OCI-LY1 (cell line): ENCODE data around the gene NUCB2.
"Not testable (repeated sequence)": the region's sequence is repeated elsewhere in the genome, so short reads cannot be mapped to it uniquely, and the experiment has no call there.

Experiments
- H2AFZ ChIP-seq: fragments of 200-600 bp; sonication (generic), shearing (Covaris generic); 2 replicates; pipeline ENCODE4 v1.6.0; 2014; ENCODE audit warnings: antibody characterized with exemption, mild to moderate bottlenecking, low read length
- H3F3A ChIP-seq: fragments of 200-600 bp; sonication (generic), shearing (Covaris generic); 2 replicates; pipeline ENCODE4 v1.6.0; 2014; ENCODE audit warnings: mild to moderate bottlenecking, antibody characterized with exemption, low read length, moderate library complexity; ENCODE audit not compliant: insufficient read depth
- H3K27ac ChIP-seq: fragments of 200-600 bp; sonication (generic); 2 replicates; pipeline ENCODE4 v1.5.1; 2014; ENCODE audit warnings: low read length, mixed run types, mild to moderate bottlenecking, low read depth; ENCODE audit not compliant: poor library complexity, severe bottlenecking
- H3K27me3 ChIP-seq: fragments of 200-600 bp; sonication (generic); 2 replicates; pipeline ENCODE4 v1.6.0; 2014; ENCODE audit warnings: antibody characterized with exemption, mild to moderate bottlenecking, low read length, moderate library complexity; ENCODE audit not compliant: insufficient read depth
- H3K36me3 ChIP-seq: fragments of 200-600 bp; sonication (generic); 2 replicates; pipeline ENCODE4 v1.6.1; 2014; ENCODE audit warnings: mild to moderate bottlenecking, antibody characterized with exemption, low read length, moderate library complexity, mixed read lengths; ENCODE audit not compliant: insufficient read depth
- H3K4me1 ChIP-seq: fragments of 200-600 bp; sonication (generic); 2 replicates; pipeline ENCODE4 v1.5.1; 2014; ENCODE audit warnings: mild to moderate bottlenecking, low read length, moderate library complexity; ENCODE audit not compliant: insufficient read depth, severe bottlenecking
- H3K4me2 ChIP-seq: fragments of 200-600 bp; sonication (generic), shearing (Covaris generic); 2 replicates; pipeline ENCODE4 v1.6.1; 2014; ENCODE audit warnings: low read length
- H3K4me3 ChIP-seq: fragments of 200-600 bp; sonication (generic); 2 replicates; pipeline ENCODE4 v1.5.1; 2014; ENCODE audit warnings: low read length, low read depth, mild to moderate bottlenecking, mixed read lengths; ENCODE audit not compliant: poor library complexity, severe bottlenecking
- H3K79me2 ChIP-seq: fragments of 200-600 bp; shearing (Covaris generic); 2 replicates; pipeline ENCODE4 v1.6.1; 2016; ENCODE audit warnings: mixed run types, low read length, mixed read lengths; ENCODE audit not compliant: insufficient read depth
- H3K9ac ChIP-seq: fragments of 200-600 bp; sonication (generic), shearing (Covaris generic); 2 replicates; pipeline ENCODE4 v1.6.1; 2014; ENCODE audit warnings: mild to moderate bottlenecking, low read length, mixed read lengths
- H3K9me2 ChIP-seq: fragments of 200-600 bp; sonication (generic), shearing (Covaris generic); 2 replicates; pipeline ENCODE4 v1.6.1; 2014; ENCODE audit warnings: low read depth, mild to moderate bottlenecking, low read length, mixed read lengths
- H3K9me3 ChIP-seq: fragments of 200-600 bp; shearing (Covaris generic); 2 replicates; pipeline ENCODE4 v1.6.1; 2014; ENCODE audit warnings: low read length, mixed read lengths
- H4K20me1 ChIP-seq: fragments of 200-600 bp; sonication (generic), shearing (Covaris generic); 2 replicates; pipeline ENCODE4 v1.6.0; 2016; ENCODE audit warnings: mild to moderate bottlenecking, low read length; ENCODE audit not compliant: insufficient read depth
- CTCF ChIP-seq: fragments of 200-600 bp; sonication (generic), shearing (Covaris generic); IDR thresholded peaks from 2 replicates; pipeline ENCODE4 v1.5.1; 2017; ENCODE audit warnings: mild to moderate bottlenecking, antibody characterized with exemption, low read length, moderate library complexity, mixed read lengths
- EZH2 ChIP-seq: fragments of 200-600 bp; sonication (generic), shearing (Covaris generic); IDR thresholded peaks from 2 replicates; pipeline ENCODE4 v1.8.0; 2017; ENCODE audit warnings: borderline replicate concordance, mixed run types, mild to moderate bottlenecking, antibody characterized with exemption, low read length, moderate library complexity, mixed read lengths

NUCB2 gene

GRCh38 chr11:17240780-17241179, 35.8 kb upstream of the NUCB2 start:
- H3K4me1 ChIP-seq, result no peaks in the 10 kb centered on the region
- H3K79me2 ChIP-seq, result no peaks in the 10 kb centered on the region
- TF ChIP-seq EZH2, result no peak
- TF ChIP-seq CTCF, result no peak
- H3K4me3 ChIP-seq, result no peak overlapping the region
- no peak overlapping the region for H3K27ac ChIP-seq
- no peak overlapping the region for H3K9ac ChIP-seq
- H3K27me3 ChIP-seq, result peaks cover 6% of the 10 kb centered on the region; the same call in 1 of the 2 replicates
- no peaks in the 10 kb centered on the region for H4K20me1 ChIP-seq
- H2AFZ ChIP-seq, result no peak overlapping the region
- no peaks in the 10 kb centered on the region for H3K36me3 ChIP-seq
- no peak overlapping the region for H3K4me2 ChIP-seq
- H3F3A ChIP-seq, result 0 out of 2 replicates have a peak, but pooled peaks cover 6% of the 10 kb centered on the region
- no peaks in the 10 kb centered on the region for H3K9me2 ChIP-seq
- no peaks in the 10 kb centered on the region for H3K9me3 ChIP-seq

GRCh38 chr11:17242954-17243353, 33.6 kb upstream of the NUCB2 start:
- not testable (repeated sequence) for H3K9me2 ChIP-seq, H3K4me2 ChIP-seq, H3K36me3 ChIP-seq, H3K9ac ChIP-seq, H3F3A ChIP-seq, H4K20me1 ChIP-seq, H3K9me3 ChIP-seq, H2AFZ ChIP-seq, H3K4me1 ChIP-seq, H3K27me3 ChIP-seq, H3K4me3 ChIP-seq, H3K27ac ChIP-seq, H3K79me2 ChIP-seq

DNA sequence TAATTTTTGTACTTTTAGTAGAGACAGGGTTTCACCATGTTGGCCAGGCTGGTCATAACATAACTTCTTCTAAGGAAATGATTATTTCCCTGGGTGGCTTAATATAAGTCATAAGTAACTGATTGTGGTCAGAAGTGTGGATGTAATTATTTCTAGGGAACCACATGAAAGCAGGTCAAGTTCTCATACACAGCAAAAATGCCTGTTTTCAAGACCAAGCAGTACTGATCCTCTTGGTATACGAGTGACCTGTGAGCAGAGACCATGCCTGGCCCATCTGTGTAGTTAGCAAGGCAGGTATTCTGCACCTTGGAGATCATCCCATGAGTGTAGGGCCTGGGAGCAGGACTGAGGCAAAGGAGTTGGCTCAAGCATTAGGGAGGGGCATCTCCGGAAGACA, 32.5 kb upstream of the NUCB2 start:
- TF ChIP-seq EZH2 (no peak), CTCF (no peak)

GRCh38 chr11:17250561-17251350, 25.8 kb upstream of the NUCB2 start:
- H3K9ac ChIP-seq, result no peak overlapping the region
- TF ChIP-seq EZH2, result no peak
- TF ChIP-seq CTCF, result no peak
- no peaks in the 10 kb centered on the region for H3K9me2 ChIP-seq
- no peaks in the 10 kb centered on the region for H3F3A ChIP-seq
- H4K20me1 ChIP-seq, result no peaks in the 10 kb centered on the region
- no peaks in the 10 kb centered on the region; the same call in 1 of the 2 replicates for H3K27me3 ChIP-seq
- no peaks in the 10 kb centered on the region for H3K36me3 ChIP-seq
- H3K9me3 ChIP-seq, result no peaks in the 10 kb centered on the region
- H3K27ac ChIP-seq, result no peak overlapping the region
- H3K4me2 ChIP-seq, result no peak overlapping the region
- H3K4me3 ChIP-seq, result no peak overlapping the region
- H3K79me2 ChIP-seq, result no peaks in the 10 kb centered on the region
- no peaks in the 10 kb centered on the region for H3K4me1 ChIP-seq
- H2AFZ ChIP-seq, result no peak overlapping the region

More for the DNA sequence above, 32.5 kb upstream of the NUCB2 start:
- Histone ChIP-seq H3K27ac (no peak overlapping the region), H3K9ac (no peak overlapping the region), H3K36me3 (no peaks in the 10 kb centered on the region), H3F3A (0 out of 2 replicates have a peak, but pooled peaks cover 6% of the 10 kb centered on the region), H3K27me3 (peaks cover 6% of the 10 kb centered on the region; the same call in 1 of the 2 replicates), H2AFZ (no peak overlapping the region), H3K9me3 (no peaks in the 10 kb centered on the region), H3K4me3 (no peak overlapping the region), H3K4me1 (no peaks in the 10 kb centered on the region), H4K20me1 (no peaks in the 10 kb centered on the region), H3K4me2 (no peak overlapping the region), H3K9me2 (no peaks in the 10 kb centered on the region), H3K79me2 (no peaks in the 10 kb centered on the region)
